WTC11 (cell line): Measurements from ENCODE around the gene FBXL7. TPM values are rescaled to one million over a fixed set of nuclear protein-coding genes. Genes with fewer than 3 reads are reported as not detected.

Experiments used
- ATAC-seq: fragments of 200-7000 bp; cut with Tn5 transposase; 2 replicates; pipeline ENCODE4 v1.10.0; 2021; ENCODE audit warnings: mild to moderate bottlenecking, moderate library complexity
- CTCF ChIA-PET: fragments of 300-600 bp; sonication (Branson Sonifier 250); formaldehyde crosslinking; loops from one replicate; lab custom pipeline; 2021; ENCODE audit warnings: antibody characterized with exemption; lab: Charles Lee
- POLR2A ChIA-PET: fragments of 350-600 bp; sonication (Branson Sonifier 250); formaldehyde crosslinking; loops from one replicate; lab custom pipeline; 2021; ENCODE audit warnings: antibody characterized with exemption; lab: Charles Lee
- DNase-seq: peaks from one replicate; pipeline ENCODE4 v3.0.0; 2021; ENCODE audit warnings: low spot score
- H3K27ac Mint-ChIP-seq: 2 replicates; pipeline ENCODE4 v1.8.0; 2021; ENCODE audit warnings: mixed read lengths
- H3K27me3 Mint-ChIP-seq: 2 replicates; pipeline ENCODE4 v1.8.0; 2021; ENCODE audit warnings: low read depth, mild to moderate bottlenecking, moderate library complexity, mixed read lengths
- H3K36me3 Mint-ChIP-seq: 2 replicates; pipeline ENCODE4 v1.8.0; 2021; ENCODE audit warnings: mixed read lengths
- H3K4me1 Mint-ChIP-seq: 2 replicates; pipeline ENCODE4 v1.8.0; 2022; ENCODE audit warnings: mixed read lengths
- H3K4me3 Mint-ChIP-seq: 2 replicates; pipeline ENCODE4 v1.8.0; 2021; ENCODE audit warnings: mild to moderate bottlenecking, moderate library complexity, mixed read lengths
- H3K9me3 Mint-ChIP-seq: 2 replicates; pipeline ENCODE4 v1.8.0; 2021; ENCODE audit warnings: mixed read lengths
- ATF1 ChIP-seq: sonication (generic); formaldehyde crosslinking; IDR thresholded peaks from 2 replicates; pipeline ENCODE4 v1.8.1; 2023; ENCODE audit warnings: mild to moderate bottlenecking, moderate library complexity, missing genetic modification reagents
- E2F1 ChIP-seq: sonication (generic); formaldehyde crosslinking; IDR thresholded peaks from 2 replicates; pipeline ENCODE4 v1.8.0; 2022; ENCODE audit warnings: mild to moderate bottlenecking, missing genetic modification reagents
- ELF4 ChIP-seq: sonication (generic); formaldehyde crosslinking; IDR thresholded peaks from 2 replicates; pipeline ENCODE4 v1.8.1; 2022; ENCODE audit warnings: low read depth, mild to moderate bottlenecking, moderate library complexity, missing genetic modification reagents
- EMX1 ChIP-seq: fragments of 250-450 bp; sonication (Bioruptor Pico); IDR thresholded peaks from 2 replicates; pipeline ENCODE4 v1.8.0; 2021; ENCODE audit warnings: mild to moderate bottlenecking
- ERG ChIP-seq: fragments of 250-450 bp; sonication (Bioruptor Pico); IDR thresholded peaks from 2 replicates; pipeline ENCODE4 v1.8.0; 2021; ENCODE audit warnings: mild to moderate bottlenecking
- GABPB1 ChIP-seq: sonication (generic); formaldehyde crosslinking; IDR thresholded peaks from 2 replicates; pipeline ENCODE4 v1.8.1; 2023; ENCODE audit warnings: mild to moderate bottlenecking, missing genetic modification reagents
- IRF1 ChIP-seq: sonication (generic); formaldehyde crosslinking; IDR thresholded peaks from 2 replicates; pipeline ENCODE4 v1.8.0; 2023; ENCODE audit warnings: missing genetic modification reagents
- MXD4 ChIP-seq: fragments of 250-450 bp; sonication (Bioruptor Pico); IDR thresholded peaks from 2 replicates; pipeline ENCODE4 v1.8.0; 2021; ENCODE audit warnings: mild to moderate bottlenecking, moderate library complexity, borderline replicate concordance
- RORB ChIP-seq: fragments of 250-450 bp; sonication (Bioruptor Pico); IDR thresholded peaks from 2 replicates; pipeline ENCODE4 v1.9.0; 2021; ENCODE audit warnings: mild to moderate bottlenecking
- TEAD4 ChIP-seq: sonication (generic); formaldehyde crosslinking; IDR thresholded peaks from 2 replicates; pipeline ENCODE4 v1.8.0; 2022; ENCODE audit warnings: mild to moderate bottlenecking, missing genetic modification reagents
- ZBTB21 ChIP-seq: sonication (generic); formaldehyde crosslinking; IDR thresholded peaks from 2 replicates; pipeline ENCODE4 v1.8.1; 2023; ENCODE audit warnings: mild to moderate bottlenecking, missing genetic modification reagents, borderline replicate concordance
- ZBTB43 ChIP-seq: sonication (generic); formaldehyde crosslinking; IDR thresholded peaks from 2 replicates; pipeline ENCODE4 v1.8.1; 2023; ENCODE audit warnings: mild to moderate bottlenecking, missing genetic modification reagents
- ZNF121 ChIP-seq: sonication (generic); formaldehyde crosslinking; IDR thresholded peaks from 2 replicates; pipeline ENCODE4 v1.8.0; 2023; ENCODE audit warnings: missing genetic modification reagents
- ZNF423 ChIP-seq: fragments of 250-450 bp; sonication (Bioruptor Pico); IDR thresholded peaks from 2 replicates; pipeline ENCODE4 v2.1.2; 2022; ENCODE audit warnings: mild to moderate bottlenecking, moderate library complexity
- ZNF671 ChIP-seq: fragments of 250-450 bp; sonication (Bioruptor Pico); IDR thresholded peaks from 2 replicates; pipeline ENCODE4 v1.8.0; 2021; ENCODE audit warnings: mild to moderate bottlenecking
- total RNA-seq: library from RNA; stranded (reverse); gene quantifications from 3 replicates; pipeline ENCODE4 v1.2.3, GENCODE V29; 2021
- TF ChIP-seq, protein P1 (sequence below): sonication (generic); formaldehyde crosslinking; IDR thresholded peaks from 2 replicates; pipeline ENCODE4 v1.8.1; 2023; ENCODE audit warnings: mild to moderate bottlenecking, missing genetic modification reagents, borderline replicate concordance
- TF ChIP-seq, protein P2 (sequence below): sonication (generic); formaldehyde crosslinking; IDR thresholded peaks from 2 replicates; pipeline ENCODE4 v1.8.1; 2022; ENCODE audit warnings: low read depth, mild to moderate bottlenecking, moderate library complexity, missing genetic modification reagents, borderline replicate concordance
- TF ChIP-seq, protein P3 (sequence below): sonication (generic); formaldehyde crosslinking; IDR thresholded peaks from 2 replicates; pipeline ENCODE4 v1.8.1; 2022; ENCODE audit warnings: missing genetic modification reagents, borderline replicate concordance
- TF ChIP-seq, protein P4 (sequence below): sonication (generic); formaldehyde crosslinking; IDR thresholded peaks from 2 replicates; pipeline ENCODE4 v1.8.0; 2022; ENCODE audit warnings: missing genetic modification reagents

FBXL7 gene
- total RNA-seq, 1 experiment from 2014 or later, result 13.8 TPM

GRCh38 chr5:15664961-15665360 lies 165.0 kb downstream of the FBXL7 start:
- H3K27me3 Mint-ChIP-seq, result no peaks in the 10 kb centered on the region
- peaks cover 29% of the 10 kb centered on the region for H3K4me1 Mint-ChIP-seq
- CTCF ChIA-PET, result no interaction called here
- H3K27ac Mint-ChIP-seq, result no peak overlapping the region
- POLR2A ChIA-PET, result interaction anchor here (0.7 kb wide), 1 partner anchor 9 kb away, joined by 5 read pairs; no protein-coding TSS in a partner anchor
- ATAC-seq, result no peak
- H3K9me3 Mint-ChIP-seq, result peaks cover 23% of the 10 kb centered on the region
- TF ChIP-seq ATF1 (no peak), MXD4 (CRISPR knock-in tag) (no peak), ZNF121 (no peak), ERG (CRISPR knock-in tag) (no peak), ZBTB43 (CRISPR knock-in tag) (no peak)
- no peak overlapping the region for H3K4me3 Mint-ChIP-seq
- peaks cover 5% of the 10 kb centered on the region; the same call in 1 of the 2 replicates for H3K36me3 Mint-ChIP-seq
- no peak for DNase-seq

DNA sequence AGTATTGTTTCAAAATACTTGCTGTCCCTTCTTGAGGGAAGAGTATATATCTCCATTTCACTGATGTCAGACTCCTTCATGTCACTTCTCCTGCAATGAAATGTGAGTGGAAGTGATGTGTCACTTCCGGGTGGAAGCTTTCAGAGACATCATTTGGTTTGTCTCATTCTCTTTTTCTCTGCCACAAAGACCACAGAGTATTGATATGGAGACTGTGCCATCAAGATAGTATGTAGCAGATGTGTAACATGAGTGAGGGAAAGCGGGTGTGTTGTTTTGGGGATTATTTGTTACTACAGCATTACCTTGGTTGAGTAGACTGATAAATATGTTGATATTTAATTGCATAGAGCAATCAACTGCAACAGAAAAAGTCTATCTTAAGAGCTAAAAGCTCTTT lies 169.8 kb downstream of the FBXL7 start:
- DNase-seq (no peak), ATAC-seq (no peak)
- H3K36me3 Mint-ChIP-seq, result no peaks in the 10 kb centered on the region
- no peak overlapping the region for H3K4me3 Mint-ChIP-seq
- no peak overlapping the region for H3K27ac Mint-ChIP-seq
- peaks cover 5% of the 10 kb centered on the region; the same call in 1 of the 2 replicates for H3K9me3 Mint-ChIP-seq
- ChIA-PET POLR2A (no interaction called here), CTCF (no interaction called here)
- H3K4me1 Mint-ChIP-seq, result peaks cover 53% of the 10 kb centered on the region
- TF ChIP-seq, protein P1, sequence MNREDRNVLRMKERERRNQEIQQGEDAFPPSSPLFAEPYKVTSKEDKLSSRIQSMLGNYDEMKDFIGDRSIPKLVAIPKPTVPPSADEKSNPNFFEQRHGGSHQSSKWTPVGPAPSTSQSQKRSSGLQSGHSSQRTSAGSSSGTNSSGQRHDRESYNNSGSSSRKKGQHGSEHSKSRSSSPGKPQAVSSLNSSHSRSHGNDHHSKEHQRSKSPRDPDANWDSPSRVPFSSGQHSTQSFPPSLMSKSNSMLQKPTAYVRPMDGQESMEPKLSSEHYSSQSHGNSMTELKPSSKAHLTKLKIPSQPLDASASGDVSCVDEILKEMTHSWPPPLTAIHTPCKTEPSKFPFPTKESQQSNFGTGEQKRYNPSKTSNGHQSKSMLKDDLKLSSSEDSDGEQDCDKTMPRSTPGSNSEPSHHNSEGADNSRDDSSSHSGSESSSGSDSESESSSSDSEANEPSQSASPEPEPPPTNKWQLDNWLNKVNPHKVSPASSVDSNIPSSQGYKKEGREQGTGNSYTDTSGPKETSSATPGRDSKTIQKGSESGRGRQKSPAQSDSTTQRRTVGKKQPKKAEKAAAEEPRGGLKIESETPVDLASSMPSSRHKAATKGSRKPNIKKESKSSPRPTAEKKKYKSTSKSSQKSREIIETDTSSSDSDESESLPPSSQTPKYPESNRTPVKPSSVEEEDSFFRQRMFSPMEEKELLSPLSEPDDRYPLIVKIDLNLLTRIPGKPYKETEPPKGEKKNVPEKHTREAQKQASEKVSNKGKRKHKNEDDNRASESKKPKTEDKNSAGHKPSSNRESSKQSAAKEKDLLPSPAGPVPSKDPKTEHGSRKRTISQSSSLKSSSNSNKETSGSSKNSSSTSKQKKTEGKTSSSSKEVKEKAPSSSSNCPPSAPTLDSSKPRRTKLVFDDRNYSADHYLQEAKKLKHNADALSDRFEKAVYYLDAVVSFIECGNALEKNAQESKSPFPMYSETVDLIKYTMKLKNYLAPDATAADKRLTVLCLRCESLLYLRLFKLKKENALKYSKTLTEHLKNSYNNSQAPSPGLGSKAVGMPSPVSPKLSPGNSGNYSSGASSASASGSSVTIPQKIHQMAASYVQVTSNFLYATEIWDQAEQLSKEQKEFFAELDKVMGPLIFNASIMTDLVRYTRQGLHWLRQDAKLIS, result no peak
- no peak for TF ChIP-seq ZNF671 (CRISPR knock-in tag)
- no peak for TF ChIP-seq ZNF423 (CRISPR knock-in tag)
- TF ChIP-seq, protein P2, sequence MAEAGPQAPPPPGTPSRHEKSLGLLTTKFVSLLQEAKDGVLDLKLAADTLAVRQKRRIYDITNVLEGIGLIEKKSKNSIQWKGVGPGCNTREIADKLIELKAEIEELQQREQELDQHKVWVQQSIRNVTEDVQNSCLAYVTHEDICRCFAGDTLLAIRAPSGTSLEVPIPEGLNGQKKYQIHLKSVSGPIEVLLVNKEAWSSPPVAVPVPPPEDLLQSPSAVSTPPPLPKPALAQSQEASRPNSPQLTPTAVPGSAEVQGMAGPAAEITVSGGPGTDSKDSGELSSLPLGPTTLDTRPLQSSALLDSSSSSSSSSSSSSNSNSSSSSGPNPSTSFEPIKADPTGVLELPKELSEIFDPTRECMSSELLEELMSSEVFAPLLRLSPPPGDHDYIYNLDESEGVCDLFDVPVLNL (CRISPR knock-in tag), result no peak
- no peak for TF ChIP-seq TEAD4 (CRISPR knock-in tag)
- TF ChIP-seq, protein P3, sequence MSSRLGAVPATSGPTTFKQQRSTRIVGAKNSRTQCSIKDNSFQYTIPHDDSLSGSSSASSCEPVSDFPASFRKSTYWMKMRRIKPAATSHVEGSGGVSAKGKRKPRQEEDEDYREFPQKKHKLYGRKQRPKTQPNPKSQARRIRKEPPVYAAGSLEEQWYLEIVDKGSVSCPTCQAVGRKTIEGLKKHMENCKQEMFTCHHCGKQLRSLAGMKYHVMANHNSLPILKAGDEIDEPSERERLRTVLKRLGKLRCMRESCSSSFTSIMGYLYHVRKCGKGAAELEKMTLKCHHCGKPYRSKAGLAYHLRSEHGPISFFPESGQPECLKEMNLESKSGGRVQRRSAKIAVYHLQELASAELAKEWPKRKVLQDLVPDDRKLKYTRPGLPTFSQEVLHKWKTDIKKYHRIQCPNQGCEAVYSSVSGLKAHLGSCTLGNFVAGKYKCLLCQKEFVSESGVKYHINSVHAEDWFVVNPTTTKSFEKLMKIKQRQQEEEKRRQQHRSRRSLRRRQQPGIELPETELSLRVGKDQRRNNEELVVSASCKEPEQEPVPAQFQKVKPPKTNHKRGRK (CRISPR knock-in tag), result no peak
- TF ChIP-seq EMX1 (CRISPR knock-in tag), result no peak
- TF ChIP-seq, protein P4, sequence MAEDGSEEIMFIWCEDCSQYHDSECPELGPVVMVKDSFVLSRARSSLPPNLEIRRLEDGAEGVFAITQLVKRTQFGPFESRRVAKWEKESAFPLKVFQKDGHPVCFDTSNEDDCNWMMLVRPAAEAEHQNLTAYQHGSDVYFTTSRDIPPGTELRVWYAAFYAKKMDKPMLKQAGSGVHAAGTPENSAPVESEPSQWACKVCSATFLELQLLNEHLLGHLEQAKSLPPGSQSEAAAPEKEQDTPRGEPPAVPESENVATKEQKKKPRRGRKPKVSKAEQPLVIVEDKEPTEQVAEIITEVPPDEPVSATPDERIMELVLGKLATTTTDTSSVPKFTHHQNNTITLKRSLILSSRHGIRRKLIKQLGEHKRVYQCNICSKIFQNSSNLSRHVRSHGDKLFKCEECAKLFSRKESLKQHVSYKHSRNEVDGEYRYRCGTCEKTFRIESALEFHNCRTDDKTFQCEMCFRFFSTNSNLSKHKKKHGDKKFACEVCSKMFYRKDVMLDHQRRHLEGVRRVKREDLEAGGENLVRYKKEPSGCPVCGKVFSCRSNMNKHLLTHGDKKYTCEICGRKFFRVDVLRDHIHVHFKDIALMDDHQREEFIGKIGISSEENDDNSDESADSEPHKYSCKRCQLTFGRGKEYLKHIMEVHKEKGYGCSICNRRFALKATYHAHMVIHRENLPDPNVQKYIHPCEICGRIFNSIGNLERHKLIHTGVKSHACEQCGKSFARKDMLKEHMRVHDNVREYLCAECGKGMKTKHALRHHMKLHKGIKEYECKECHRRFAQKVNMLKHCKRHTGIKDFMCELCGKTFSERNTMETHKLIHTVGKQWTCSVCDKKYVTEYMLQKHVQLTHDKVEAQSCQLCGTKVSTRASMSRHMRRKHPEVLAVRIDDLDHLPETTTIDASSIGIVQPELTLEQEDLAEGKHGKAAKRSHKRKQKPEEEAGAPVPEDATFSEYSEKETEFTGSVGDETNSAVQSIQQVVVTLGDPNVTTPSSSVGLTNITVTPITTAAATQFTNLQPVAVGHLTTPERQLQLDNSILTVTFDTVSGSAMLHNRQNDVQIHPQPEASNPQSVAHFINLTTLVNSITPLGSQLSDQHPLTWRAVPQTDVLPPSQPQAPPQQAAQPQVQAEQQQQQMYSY (CRISPR knock-in tag), result no peak
- TF ChIP-seq ELF4 (CRISPR knock-in tag), result no peak
- no peak for TF ChIP-seq ZBTB21
- no peak for TF ChIP-seq E2F1 (CRISPR knock-in tag)
- TF ChIP-seq GABPB1, result no peak
- no peak for TF ChIP-seq IRF1
- no peak for TF ChIP-seq RORB
- no peaks in the 10 kb centered on the region for H3K27me3 Mint-ChIP-seq
